HK-2 (cell line): ENCODE data around the gene OR51A7.
"Not testable (repeated sequence)": the region's sequence is repeated elsewhere in the genome, so short reads cannot be mapped to it uniquely, and the experiment has no call there.

Experiments
- DNase-seq: peaks from one replicate; pipeline ENCODE4 v3.0.0-alpha.2; 2018; ENCODE audit not compliant: unreplicated experiment

OR51A7 gene

DNA sequence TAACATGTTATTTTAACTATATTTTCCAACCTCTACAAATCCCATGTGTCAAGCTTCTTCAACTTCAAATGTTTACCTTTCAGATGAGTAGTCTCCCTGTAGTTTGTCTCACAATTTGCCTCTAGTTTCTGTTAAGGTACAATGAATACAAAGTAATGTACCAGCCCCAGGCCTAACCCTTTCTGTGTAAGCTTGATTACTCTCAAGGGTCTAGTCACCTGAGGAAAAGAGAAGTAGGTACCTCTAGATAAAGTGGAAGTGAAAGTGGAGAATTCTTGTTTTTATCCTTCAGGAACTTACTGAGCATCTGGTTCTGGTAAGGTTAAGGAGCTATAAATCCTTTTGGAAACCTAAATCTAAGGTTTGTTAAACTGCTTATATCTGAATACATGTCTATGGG, at the start of gene OR51A7:
Gene OR51A7, plus strand, starts transcription at position 300 of the 400 bp plus-strand sequence. CDS start 3,587 bp downstream, outside the sequence.
- no peak for DNase-seq

- DNase-seq, result not testable (repeated sequence)
These were observed 49.3 kb upstream of the OR51A7 start for GRCh38 chr11:4854286-4854685.

DNA sequence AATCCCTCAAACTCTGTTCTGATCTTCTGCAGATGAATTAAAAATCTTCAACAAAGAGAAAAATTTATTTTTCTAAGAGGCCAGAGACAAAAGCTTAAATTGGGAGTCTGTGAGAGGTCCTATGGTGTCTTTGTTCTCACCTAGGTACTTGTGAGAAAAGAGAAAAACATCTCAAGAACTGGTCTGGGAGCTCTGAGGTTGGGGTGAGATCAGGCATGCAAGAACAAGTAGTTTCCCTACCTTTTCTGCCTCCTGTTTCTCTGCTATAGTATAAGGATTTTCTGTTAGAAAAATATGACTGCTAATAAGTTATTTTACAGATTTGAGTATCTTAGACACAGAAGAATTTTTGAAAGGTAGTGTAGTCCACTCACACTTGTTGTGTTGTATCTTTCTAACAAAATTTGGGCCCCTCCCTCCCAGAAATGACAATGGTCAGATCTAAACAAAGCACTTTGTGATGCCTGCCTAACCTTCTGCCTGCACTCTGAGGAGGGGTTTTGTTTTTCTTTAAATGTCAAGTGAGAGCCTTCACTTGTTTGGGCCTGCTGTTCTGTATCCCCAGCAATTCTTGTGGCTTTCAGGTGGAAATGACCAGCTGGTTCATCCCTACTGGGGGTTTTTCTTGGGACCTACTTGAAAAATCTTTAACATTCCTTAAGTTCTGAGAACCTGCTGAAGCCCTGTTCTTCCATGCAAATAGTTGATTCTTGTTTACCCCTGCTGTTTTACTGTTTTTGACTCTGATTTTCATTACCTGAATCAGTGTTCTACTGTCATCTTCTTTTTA, 40.9 kb upstream of the OR51A7 start:
- DNase-seq, result no peak

- DNase-seq, result no peak
These were observed 39.7 kb upstream of the OR51A7 start for GRCh38 chr11:4863876-4864275.

DNA sequence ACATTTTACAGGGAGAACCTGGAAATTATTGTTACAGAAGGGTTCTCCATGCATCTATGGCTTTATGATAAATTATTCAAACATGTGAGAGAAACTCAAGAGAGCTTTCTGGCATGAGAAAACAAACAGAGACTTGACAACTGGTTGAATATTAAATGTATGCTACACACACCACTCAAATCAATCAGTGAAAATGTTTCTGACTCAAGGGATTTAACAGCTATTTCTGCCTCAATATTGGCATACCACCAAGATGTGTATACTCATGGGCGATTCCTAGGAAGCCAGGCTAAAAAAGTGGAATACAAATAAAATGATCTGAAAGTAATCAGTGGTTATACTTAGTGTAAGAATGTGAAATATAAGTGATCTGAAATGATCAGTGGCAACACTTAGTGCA, 37.7 kb upstream of the OR51A7 start:
- DNase-seq, result no peak

DNA sequence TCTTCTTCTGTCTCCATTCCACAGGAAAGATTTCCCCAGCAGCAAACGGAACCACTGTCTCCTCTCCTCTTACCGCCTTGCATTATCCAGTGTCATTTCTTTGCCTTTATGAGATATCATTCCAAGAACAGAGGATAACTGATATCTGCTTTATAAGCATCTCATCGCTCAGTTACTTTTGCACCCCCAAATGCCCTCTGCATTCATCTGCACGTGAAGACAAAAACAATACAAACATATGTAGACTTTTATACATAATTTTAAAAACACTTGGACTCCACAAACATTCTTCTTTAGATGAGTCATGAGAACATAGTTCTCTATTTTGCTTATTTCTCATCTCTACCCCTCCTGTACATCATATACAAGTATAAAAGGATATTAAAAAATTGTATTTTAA, 22.4 kb upstream of the OR51A7 start:
- DNase-seq, result no peak

DNA sequence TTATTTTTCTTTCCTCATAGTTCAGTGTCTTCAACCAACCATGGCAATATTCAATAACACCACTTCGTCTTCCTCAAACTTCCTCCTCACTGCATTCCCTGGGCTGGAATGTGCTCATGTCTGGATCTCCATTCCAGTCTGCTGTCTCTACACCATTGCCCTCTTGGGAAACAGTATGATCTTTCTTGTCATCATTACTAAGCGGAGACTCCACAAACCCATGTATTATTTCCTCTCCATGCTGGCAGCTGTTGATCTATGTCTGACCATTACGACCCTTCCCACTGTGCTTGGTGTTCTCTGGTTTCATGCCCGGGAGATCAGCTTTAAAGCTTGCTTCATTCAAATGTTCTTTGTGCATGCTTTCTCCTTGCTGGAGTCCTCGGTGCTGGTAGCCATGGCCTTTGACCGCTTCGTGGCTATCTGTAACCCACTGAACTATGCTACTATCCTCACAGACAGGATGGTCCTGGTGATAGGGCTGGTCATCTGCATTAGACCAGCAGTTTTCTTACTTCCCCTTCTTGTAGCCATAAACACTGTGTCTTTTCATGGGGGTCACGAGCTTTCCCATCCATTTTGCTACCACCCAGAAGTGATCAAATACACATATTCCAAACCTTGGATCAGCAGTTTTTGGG, 21.6 kb upstream of the OR51A7 start, which contains the start of gene OR51T1:
Gene OR51T1, plus strand, starts transcription at position 41 of the 641 bp plus-strand sequence. Its CDS starts 0 bp downstream, at position 41.
- DNase-seq, result no peak

DNA sequence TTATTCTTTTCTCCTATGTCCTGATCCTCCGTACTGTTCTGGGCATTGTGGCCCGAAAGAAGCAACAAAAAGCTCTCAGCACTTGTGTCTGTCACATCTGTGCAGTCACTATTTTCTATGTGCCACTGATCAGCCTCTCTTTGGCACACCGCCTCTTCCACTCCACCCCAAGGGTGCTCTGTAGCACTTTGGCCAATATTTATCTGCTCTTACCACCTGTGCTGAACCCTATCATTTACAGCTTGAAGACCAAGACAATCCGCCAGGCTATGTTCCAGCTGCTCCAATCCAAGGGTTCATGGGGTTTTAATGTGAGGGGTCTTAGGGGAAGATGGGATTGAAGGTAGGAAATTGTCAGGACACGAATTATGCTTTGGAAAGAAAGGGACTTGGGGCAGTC, 21.0 kb upstream of the OR51A7 start:
- DNase-seq, result no peak

DNA sequence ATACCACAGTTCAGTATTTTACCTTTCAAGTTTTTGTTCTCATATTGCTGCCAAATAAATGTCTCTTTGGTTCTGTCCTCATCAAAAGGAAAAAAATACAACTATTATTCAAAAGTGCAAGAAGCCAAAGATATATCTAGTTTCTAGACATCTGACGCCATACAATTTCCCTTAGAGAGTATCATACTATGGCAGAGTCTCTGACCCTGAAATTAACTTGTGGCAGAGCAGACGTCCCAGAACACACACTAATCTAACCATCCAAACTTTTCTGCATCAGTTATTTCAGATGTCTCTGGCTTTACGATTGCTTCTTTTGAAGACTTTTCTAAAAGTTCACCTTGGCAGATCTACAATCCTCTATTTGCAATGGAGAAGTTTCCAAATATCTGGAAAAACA, 19.2 kb upstream of the OR51A7 start:
- no peak for DNase-seq

- no peak for DNase-seq
These were observed 17.4 kb upstream of the OR51A7 start for GRCh38 chr11:4886186-4886585.

GRCh38 chr11:4887591-4887990, 16.0 kb upstream of the OR51A7 start:
- no peak for DNase-seq

DNA sequence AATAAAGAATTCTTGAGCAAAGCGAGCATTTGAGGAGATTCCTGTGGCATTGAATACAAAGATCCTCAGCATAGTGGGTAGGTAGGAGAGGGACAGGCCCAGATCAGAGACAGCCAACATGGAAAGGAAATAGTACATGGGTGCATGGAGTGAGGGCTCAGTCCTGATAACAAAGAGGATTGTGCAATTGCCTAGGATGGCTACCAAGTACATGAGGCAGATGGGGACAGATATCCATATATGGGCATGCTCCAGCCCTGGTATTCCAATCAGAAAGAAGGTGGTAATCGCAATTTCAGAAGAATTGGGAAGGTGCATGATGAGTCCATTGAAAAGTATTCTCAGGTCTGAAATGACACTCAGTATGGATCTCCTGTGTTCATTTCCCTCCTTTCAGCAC, 13.3 kb upstream of the OR51A7 start:
- no peak for DNase-seq

DNA sequence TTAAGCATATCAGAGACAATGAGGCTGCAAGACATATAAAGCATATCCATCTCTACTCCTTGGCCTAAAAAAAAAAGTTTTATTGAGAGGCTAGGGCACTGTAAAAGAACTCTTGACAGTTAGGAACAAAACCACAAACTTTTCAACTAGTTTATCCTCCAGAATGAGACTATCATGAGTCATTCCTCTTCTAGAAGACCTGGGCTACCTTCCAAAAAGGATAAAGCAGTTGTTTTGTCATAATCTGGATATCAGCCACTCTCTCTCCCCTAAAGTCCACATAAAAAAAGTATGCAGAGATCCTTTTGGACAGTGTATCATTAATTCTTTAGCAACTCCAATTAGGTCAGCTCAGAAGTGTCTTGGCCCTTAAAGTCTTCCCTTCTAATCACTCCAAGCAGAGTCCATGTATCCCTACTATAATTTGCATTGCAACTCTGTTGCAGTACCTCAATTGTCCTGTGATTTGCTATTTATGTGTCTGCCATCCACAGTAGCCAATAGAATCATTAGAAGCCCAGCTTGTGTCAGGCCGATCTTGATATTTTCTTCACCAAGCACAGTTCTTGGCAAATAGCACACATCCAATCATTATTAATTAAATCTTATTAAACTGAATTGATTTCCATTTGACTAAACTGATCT, 11.5 kb upstream of the OR51A7 start:
- no peak for DNase-seq

- DNase-seq, result peak; percentile 0
These were observed 13.0 kb downstream of the OR51A7 start for GRCh38 chr11:4916581-4916980.

GRCh38 chr11:4919250-4919649, 15.7 kb downstream of the OR51A7 start, which contains the start of gene OR51G2:
Gene OR51G2 (minus strand): TSS chr11:4919350. CDS start chr11:4915663, 3,687 bp downstream.
- DNase-seq, result no peak

GRCh38 chr11:4921796-4922195, 18.2 kb downstream of the OR51A7 start:
- DNase-seq, result no peak

DNA sequence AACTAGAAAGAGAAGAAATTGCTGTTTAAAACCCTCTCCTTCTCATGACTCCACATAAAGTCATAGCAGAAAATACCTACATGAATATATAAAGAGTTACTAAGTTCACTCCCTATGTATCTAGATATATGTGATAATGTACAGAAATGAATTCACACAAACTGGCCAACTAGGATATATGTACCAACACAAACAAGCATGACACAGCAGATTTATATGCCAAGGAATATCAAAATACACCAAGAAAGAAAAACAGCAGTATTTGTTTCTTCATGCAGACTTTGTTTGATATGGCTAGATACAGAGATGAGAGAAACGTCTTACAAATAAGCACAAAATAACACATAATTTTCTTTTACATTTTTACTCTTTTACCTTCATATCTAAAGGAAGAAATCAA, 18.7 kb downstream of the OR51A7 start:
- no peak for DNase-seq

DNA sequence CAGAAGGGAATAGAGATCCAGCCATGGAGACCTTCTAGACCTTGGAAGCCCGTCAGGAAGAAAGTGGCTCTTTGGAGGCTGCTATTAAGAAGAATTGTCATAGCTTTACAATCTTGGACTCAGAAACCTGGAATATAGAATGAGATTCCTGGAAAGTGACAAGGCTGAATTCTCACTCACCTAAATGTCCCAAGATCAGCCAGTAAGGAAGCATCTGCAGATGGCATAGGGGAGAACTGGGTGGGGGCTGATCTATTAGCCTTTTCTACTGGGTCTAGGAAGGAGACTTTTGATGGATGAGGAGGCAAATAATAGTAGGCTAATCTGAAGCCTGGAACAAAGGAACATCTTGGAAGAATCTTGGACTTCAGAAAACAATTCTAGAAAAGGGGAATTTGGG, 20.7 kb downstream of the OR51A7 start, which contains the start of gene OR51G1:
Gene OR51G1, minus strand, starts transcription at position 101 of the 400 bp plus-strand sequence. Its CDS starts 0 bp downstream, at position 101.
- no peak for DNase-seq

GRCh38 chr11:4926608-4927007, 23.0 kb downstream of the OR51A7 start:
- no peak for DNase-seq

- DNase-seq, result no peak
These were observed 29.2 kb downstream of the OR51A7 start for GRCh38 chr11:4932751-4933150.

GRCh38 chr11:4936745-4937144, 33.2 kb downstream of the OR51A7 start:
- DNase-seq, result no peak

DNA sequence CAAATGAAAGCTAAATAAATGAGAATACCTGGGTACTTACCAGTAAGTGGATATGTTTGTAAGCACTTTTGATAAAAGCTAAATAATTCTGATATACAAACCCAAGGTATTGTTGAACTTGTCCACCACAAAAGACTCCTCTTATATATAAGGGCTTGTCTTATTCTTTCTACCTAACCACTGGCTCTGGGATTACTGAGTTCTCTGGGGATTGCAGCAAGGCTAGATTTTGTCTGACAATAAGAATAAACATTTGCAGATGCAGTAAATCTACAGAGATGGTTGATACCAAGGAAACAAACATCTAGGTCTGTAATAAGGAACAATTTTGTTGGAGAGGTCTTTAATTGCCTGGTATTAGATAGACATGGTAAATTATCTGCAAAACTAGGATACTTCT, 43.9 kb downstream of the OR51A7 start, which contains the start of gene OR51A4:
Gene OR51A4, minus strand, starts transcription at position 101 of the 400 bp plus-strand sequence. CDS start 505 bp downstream, outside the sequence.
- DNase-seq, result no peak
